IPS DF 4.7 (cell line): ENCODE data around the gene TERT.
"Not testable (repeated sequence)": the region's sequence is repeated elsewhere in the genome, so short reads cannot be mapped to it uniquely, and the experiment has no call there.

Experiments
- DNase-seq: peaks from one replicate; pipeline ENCODE4 v3.0.0-alpha.2; 2013; ENCODE audit warnings: low spot score; ENCODE audit errors: extremely low read depth

Gene TERT

GRCh38 chr5:1241509-1242080, 53.3 kb downstream of the TERT start:
- no peak for DNase-seq

DNA sequence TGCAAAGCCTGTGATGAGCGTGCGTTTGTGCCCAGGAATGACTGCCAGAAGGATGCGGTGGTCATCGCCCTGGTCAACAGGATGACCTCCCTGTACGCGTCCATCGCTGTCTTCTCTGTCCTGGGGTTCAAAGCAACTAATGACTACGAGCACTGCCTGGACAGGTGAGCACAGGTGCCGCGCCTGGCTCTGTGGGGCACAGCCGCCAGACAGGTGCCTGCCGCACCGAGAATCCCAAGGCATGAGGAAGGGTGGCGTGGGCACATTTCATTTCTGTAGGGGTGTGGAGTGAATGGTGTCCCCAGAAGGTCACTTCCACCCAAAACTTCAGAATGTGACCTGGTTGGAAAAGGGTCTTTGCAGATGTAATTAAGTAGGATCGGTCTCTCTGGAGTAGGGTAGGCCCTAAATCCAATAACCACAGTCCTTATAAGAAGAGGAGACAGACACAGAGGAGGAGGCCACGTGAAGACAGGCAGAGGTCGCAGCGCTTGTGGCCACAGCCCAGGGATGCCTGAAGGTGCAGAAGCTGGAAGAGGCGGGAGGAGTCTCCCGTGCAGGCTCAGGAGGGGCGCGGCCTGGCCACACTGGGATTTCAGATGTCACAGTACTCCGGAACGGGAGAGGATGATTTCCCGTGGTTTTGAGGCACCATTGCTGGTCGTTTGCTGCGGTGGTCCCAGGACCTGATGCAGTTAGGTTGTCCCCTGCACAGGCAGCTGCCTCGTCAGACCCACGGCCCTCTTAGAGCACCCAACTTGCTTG, 54.2 kb downstream of the TERT start:
- no peak for DNase-seq

DNA sequence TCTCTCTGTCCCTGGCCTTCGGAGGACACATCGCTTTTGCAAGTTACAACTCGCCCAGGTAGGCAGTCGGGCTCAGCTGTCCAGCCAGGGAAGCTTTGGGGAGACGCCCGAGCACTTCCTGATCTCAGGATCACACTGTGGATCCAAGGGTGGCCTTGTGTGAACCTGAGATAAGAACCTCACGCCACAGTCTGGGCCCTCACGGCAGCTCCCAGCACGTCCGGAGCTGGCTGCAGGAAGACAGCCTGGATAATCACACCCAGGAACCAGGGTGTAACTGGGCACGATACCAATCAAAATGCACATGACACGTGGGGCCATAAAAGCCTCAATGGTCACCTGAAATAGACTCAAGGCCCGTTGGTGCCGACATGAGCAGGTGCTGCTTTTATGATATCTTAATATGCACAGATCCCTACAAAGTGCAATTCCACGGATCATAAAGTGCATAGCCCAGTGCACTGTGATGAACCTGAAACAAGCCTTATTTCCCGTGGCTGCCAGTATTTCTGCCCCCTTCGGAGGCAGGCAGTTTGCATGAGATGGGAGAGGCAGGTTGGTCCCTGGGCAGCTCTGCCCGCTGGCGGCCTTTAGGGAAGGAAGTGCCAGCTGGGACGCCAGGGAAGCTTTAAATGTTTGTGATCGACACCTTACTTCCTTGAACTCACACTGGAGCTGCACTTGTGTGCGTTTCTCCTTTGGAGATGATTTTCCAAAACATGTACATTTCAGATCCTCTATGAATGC, 55.2 kb downstream of the TERT start:
- DNase-seq = no peak

- no peak for DNase-seq
Observed at GRCh38 chr5:1235838-1236237, 59.0 kb downstream of the TERT start.

- no peak for DNase-seq
Observed at GRCh38 chr5:1235379-1235778, 59.5 kb downstream of the TERT start.

- DNase-seq = no peak
Observed at GRCh38 chr5:1232780-1233179, 62.1 kb downstream of the TERT start.

GRCh38 chr5:1231354-1231905, 63.4 kb downstream of the TERT start:
- DNase-seq = no peak

DNA sequence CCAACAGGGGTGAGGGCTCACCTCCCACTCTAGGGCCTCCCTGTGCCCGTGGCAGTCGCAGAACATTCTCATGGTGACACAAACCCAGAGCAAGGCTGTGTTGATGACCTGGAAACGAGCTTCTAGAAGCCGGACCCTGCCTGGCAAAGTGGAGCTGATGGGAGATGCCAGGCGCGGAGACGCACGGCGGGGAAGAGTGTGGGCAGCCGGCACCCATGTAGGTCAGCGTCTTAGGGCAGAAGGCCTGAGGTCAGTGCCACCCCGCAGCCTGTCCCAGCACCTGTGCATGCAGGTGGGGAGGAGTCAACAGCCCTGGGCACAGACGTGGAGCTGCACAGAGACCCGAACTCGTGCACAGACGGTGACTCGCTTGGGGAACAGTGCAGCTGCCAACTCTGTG, 64.3 kb downstream of the TERT start:
- DNase-seq = no peak

- DNase-seq = no peak
Observed at GRCh38 chr5:1229822-1230221, 65.0 kb downstream of the TERT start.

- DNase-seq = not testable (repeated sequence)
Observed at GRCh38 chr5:1229023-1229422, 65.8 kb downstream of the TERT start.

DNA sequence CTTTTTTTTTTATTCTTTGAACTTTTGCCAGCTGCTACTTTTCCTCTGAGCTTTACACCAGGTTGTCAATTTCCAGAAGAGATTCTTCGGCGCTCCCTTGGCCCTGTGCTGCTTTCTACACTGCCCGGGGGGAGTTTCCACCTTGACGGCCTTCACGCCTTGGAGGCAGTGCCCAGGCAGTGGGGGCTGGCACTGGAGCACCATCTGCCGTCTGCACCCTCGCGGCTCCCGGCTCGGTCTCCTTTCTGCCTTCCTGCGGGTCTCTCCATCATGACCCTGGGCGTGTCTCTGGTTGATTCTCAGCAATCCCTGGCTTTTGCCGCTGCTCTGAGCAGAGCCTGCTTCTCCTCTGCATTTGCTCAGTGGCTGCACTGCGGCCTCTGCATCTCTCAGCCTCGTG, 66.7 kb downstream of the TERT start:
- DNase-seq = no peak

DNA sequence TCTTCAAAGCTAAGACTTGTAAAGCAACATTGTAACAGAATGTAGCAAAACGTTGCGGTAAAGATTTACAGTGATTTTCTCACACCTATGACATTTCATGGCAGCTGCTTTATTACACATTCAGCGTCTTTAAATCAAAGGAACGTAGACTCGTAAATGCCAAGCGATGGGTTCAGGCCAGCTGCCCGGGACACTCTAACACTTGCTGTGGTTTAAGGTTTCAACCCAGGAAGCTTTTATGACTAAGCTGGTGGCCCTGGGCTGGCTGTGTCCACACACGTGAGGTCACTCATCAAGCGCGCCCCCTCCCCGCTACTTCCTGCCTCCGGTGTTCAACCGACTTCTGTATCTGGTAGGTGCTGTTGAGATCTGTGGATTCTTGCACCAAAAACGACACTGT, 67.2 kb downstream of the TERT start:
- no peak for DNase-seq

DNA sequence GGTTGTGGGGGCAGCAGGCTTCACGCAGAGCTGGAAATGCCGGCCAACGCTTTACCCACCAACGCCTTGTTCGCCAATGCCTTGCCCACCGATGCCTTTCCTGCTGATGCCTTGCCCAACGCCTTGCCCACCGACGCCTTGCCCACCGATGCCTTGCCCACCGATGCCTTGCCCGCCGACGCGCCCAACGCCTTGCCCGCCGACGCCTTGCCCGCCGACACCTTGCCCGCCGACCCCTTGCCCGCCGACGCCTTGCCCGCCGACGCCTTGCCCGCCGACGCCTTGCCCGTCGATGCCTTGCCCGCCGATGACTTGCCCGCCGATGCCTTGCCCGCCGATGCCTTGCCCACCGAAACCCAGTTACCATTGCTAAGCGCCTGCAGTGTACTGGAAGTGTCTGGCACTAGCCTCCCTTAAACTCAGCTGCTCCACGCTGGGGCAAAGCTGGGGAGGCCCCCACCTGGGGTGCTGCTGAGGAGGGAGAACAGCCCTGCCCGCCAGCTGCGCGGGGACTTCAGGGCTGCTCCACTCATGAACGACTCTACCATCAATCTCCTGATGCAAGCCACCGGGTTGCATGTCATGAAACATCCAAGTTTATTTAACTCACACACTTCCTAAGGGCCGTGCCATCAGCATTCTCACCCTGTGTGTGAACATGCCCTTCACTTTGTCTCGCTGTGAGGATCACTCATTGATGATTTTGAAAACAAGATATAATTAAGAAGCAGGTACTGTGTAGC, 67.9 kb downstream of the TERT start:
- DNase-seq = no peak

GRCh38 chr5:1226231-1226630, 68.6 kb downstream of the TERT start:
- DNase-seq = no peak

- DNase-seq = no peak
Observed at GRCh38 chr5:1225081-1225480, 69.8 kb downstream of the TERT start, which contains the start of gene SLC6A18. Gene SLC6A18, plus strand, starts transcription at chr5:1225381. Its CDS starts 97 bp downstream, at chr5:1225478.

- no peak for DNase-seq
Observed at GRCh38 chr5:1224631-1225030, 70.2 kb downstream of the TERT start.

DNA sequence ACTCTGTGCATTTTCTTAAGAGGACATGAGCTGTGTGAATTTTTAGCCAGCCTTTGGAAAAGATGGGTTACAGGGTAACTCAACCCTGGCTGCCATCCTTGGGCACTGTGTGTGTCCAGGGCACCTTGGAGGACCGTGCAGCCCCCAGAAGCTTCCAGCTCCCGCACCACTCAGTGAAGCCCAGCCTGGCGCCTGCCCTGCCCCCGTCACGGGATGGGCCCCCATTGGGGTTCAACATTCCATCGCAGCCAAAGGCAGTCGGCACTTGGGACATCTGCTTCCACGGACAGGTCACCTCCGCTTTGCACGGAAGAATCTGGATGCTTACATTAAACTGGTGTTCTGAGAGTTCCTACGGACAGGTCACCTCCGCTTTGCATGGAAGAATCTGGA, 71.6 kb downstream of the TERT start:
- DNase-seq = no peak

DNA sequence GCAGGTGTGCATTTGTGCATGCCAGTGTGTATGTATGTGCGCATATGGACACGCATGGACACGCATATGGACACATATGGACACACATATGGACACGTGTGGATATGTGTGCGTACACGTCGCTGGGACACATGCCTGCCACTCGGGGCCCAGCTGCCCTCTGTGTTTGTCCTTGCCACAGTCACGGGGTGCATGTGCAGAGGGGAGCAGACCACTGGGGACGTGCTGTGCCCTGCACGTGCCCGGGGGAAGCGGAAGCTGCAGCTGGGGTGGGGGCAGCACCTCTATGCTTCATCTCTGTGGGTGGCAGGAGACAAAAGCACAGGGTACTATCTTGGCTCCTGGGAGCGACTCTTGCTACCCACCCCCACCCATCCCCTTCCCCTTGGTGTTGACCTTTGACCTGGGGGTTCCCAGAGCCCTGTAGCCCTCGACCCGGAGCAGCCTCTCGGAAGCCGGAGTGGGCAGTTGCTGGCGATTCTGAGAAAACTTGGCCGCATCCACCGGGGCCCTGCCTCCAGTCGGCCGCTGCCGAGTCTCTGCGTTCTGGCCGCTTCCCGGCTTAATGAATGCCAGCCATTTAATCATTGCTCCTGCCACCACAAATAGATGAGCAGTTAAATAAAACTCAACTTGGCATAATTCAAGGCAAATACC, 72.1 kb downstream of the TERT start:
- DNase-seq = no peak

- no peak for DNase-seq
Observed at GRCh38 chr5:1222147-1222546, 72.7 kb downstream of the TERT start.

DNA sequence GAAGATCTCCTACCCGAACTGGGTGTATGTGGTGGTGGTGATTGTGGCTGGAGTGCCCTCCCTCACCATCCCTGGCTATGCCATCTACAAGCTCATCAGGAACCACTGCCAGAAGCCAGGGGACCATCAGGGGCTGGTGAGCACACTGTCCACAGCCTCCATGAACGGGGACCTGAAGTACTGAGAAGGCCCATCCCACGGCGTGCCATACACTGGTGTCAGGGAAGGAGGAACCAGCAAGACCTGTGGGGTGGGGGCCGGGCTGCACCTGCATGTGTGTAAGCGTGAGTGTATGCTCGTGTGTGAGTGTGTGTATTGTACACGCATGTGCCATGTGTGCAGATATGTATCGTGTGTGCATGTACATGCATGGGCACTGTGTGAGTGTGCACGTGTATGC, 73.1 kb downstream of the TERT start:
- no peak for DNase-seq

DNA sequence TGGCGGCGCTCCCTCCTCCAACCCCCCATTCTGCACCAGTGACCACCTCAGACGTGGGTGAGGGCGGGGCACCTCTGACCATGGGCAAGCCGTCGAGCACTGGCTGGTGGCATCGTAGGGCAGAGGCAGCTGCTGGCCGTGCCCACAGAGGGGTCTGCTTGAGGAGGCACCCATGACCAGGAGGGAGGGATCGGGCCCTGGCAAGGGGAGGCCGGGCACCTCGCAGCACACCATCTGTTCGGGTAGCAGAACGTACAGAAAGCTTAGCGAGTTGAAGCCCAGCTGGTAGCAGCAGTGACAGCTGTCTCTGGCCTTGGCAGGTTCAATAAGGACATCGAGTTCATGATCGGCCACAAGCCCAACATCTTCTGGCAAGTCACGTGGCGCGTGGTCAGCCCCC, 74.0 kb downstream of the TERT start:
- no peak for DNase-seq
